A549 treated with AZD2906 at 1 μM for 4 hours (cell line): Measurements from ENCODE around the gene ABLIM2. TPM values are rescaled to one million over a fixed set of nuclear protein-coding genes. Genes with fewer than 3 reads are reported as not detected.

Source experiments
- total RNA-seq: library from RNA; stranded (reverse); fragments of 200-300 nt; extraction: Qiagen RNA extraction; gene quantifications from 5 replicates; pipeline ENCODE4 v1.2.3, GENCODE V29; 2022

The ABLIM2 gene
- 4.9 to 10.3 TPM (median 7.8 TPM) in 5 replicates for total RNA-seq

DNA sequence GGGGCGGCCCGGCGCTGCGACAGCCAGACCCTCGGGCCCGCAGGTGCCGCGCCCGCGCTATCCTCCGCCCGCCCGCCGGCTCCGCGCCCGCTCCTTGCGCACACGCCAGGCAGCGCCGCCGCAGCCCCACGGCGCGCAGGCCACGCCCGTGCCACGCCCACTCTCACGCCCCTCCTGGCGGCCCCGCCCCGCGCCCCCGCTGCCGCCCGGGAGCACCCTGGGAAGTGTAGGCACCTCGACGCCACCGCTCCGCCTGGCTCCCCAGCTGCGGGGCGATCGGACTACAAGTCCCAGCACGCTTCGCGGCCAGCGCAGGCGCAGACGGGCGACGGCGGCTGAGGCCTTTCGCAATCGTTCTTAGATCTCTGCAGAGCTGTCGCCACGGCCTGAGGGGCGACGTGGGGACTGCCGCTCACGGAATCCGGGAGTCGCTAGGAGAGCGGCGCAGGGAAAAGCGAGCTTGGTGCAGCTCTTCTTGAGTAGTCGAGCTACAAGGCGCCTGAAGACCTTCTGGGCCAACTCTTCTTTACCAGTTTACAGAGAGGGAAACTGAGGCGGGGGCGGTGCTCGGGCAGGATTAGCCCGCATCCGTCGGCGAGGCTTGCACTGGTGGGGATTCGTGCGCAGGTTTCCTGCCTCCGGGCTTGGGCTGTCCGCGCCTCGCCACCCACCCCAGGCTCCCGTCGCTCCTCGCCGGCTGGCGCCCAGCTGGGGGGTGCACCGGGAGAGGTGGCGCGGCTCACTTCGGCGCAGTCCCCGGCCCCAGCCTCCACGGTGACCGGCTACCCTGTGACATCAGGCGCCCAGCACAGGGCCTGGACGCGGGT is at the start of gene ABLIM2:
Gene ABLIM2, minus strand, starts transcription at position 104 of the 827 bp plus-strand sequence. CDS start 124 bp downstream, outside the sequence.

GRCh38 chr4:8198906-8199593 is 40.4 kb upstream of the ABLIM2 start, which contains the start of gene SH3TC1:
TSS of gene SH3TC1 (plus strand) at chr4:8199290. CDS start at chr4:8205195, 5,905 bp downstream.

DNA sequence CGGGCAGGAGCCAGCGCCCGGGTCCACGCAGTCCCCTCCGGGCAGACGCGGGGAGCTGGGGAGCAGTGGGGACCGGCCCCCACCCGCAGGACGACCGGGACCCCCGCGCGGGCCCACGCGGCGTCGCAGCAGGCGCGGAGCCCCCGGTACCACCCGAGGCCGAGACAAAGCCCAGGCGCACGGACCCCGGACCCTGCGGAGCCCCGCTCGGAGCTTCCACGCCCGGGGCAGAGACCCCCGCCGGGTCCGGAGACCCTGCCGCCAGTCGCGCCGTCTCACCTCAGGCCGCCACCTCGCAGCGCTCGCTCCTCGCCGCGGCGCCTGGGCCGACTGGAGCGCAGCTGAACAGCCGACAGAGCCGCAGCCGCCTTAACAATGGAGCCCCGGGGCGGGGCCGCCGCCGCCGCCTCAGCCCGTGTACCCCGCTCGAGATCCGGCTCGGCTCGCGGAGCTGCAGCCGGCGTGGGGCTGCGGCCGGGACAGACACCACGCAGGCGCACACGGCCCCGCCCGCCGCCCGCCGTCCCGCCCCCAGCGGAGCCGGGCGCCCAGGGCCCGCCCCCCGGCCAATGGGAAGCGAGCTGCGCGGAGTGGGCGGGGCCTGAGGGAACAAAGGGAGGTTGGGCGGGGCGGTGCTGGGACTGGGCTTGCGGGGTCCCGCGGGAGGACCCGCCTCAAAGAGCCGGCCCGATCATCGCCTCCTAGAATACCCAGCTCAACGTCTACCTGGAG is 219.1 kb downstream of the ABLIM2 start, which contains the start of gene AFAP1:
Gene AFAP1, minus strand, starts transcription at position 485 of the 732 bp plus-strand sequence. CDS start 67,783 bp downstream, outside the sequence.

Other genes with a start within 250 kb of the ABLIM2 start
- gene AFAP1, start 219.0 kb downstream of the ABLIM2 start, total RNA-seq, result 15.5 to 21.1 TPM (median 17.9 TPM) in 5 replicates
- 24.2 to 27.1 TPM (median 26.7 TPM) in 5 replicates for gene SH3TC1, start 40.5 kb upstream of the ABLIM2 start, total RNA-seq
- gene HTRA3, start 110.9 kb upstream of the ABLIM2 start, total RNA-seq, result 14.8 to 20.8 TPM (median 20.2 TPM) in 5 replicates